NCI-H187 (cell line): Measurements from ENCODE around the gene LAMC2.

ENCODE experiments used
- DNase-seq, 2 experiments: peaks; one replicate each; lab custom pipeline; 2025; lab: John Stamatoyannopoulos, UW

LAMC2 gene

GRCh38 chr1:183214021-183214970, 28.2 kb downstream of the LAMC2 start:
- DNase-seq = peak in 1 of 2 experiments; percentile 70

GRCh38 chr1:183215076-183215720, 29.1 kb downstream of the LAMC2 start:
- peak; percentile 70 to 87 for DNase-seq

- no peak for DNase-seq
Observed at GRCh38 chr1:183215936-183216335, 29.9 kb downstream of the LAMC2 start.

- DNase-seq = no peak
Observed at GRCh38 chr1:183218027-183218618, 32.1 kb downstream of the LAMC2 start.

- DNase-seq = peak in 1 of 2 experiments; percentile 50
Observed at GRCh38 chr1:183218971-183219615, 33.0 kb downstream of the LAMC2 start.

GRCh38 chr1:183219616-183220009, 33.5 kb downstream of the LAMC2 start:
- DNase-seq = no peak

GRCh38 chr1:183222909-183223308, 36.8 kb downstream of the LAMC2 start:
- DNase-seq = no peak

GRCh38 chr1:183223467-183223866, 37.4 kb downstream of the LAMC2 start:
- no peak for DNase-seq

GRCh38 chr1:183226361-183226760, 40.3 kb downstream of the LAMC2 start:
- no peak for DNase-seq

GRCh38 chr1:183226963-183227362, 40.9 kb downstream of the LAMC2 start:
- peak; percentile 53 to 59 for DNase-seq

GRCh38 chr1:183227422-183228346, 41.6 kb downstream of the LAMC2 start:
- DNase-seq = peak in 1 of 2 experiments; percentile 35

GRCh38 chr1:183228347-183229220, 42.5 kb downstream of the LAMC2 start:
- DNase-seq = no peak

- DNase-seq = no peak
Observed at GRCh38 chr1:183230413-183230812, 44.3 kb downstream of the LAMC2 start.

- no peak for DNase-seq
Observed at GRCh38 chr1:183231545-183231944, 45.5 kb downstream of the LAMC2 start.

- DNase-seq = no peak
Observed at GRCh38 chr1:183233113-183233512, 47.0 kb downstream of the LAMC2 start.

GRCh38 chr1:183234660-183235476, 48.8 kb downstream of the LAMC2 start:
- peak in 1 of 2 experiments; percentile 71 for DNase-seq

GRCh38 chr1:183235503-183235902, 49.4 kb downstream of the LAMC2 start:
- no peak for DNase-seq

GRCh38 chr1:183236158-183236725, 50.2 kb downstream of the LAMC2 start:
- DNase-seq = no peak

GRCh38 chr1:183237046-183237445, 51.0 kb downstream of the LAMC2 start:
- no peak for DNase-seq
